Stomach (tissue), 9 donors: ENCODE results near the gene RNF32. TPM values are rescaled to one million over a fixed set of nuclear protein-coding genes. Genes with fewer than 3 reads are reported as not detected.

Experiments used
- DNase-seq, 2 donors: peaks; one replicate each; pipeline versions ENCODE4 v3.0.0 to v3.0.0-alpha.2; 2013 to 2019
- H3K27ac ChIP-seq, 5 donors: fragments of 200-600 bp in 4 of 5; sonication (generic) in 4 of 5; one replicate each; pipeline ENCODE4 v1.5.1; 2013 to 2019; ENCODE audit warnings: mild to moderate bottlenecking in 1 of 5, moderate library complexity in 1 of 5
- H3K27me3 ChIP-seq, 3 donors: fragments of 200-600 bp; sonication (generic); one replicate each; pipeline ENCODE4 v1.5.1; 2017 to 2019; ENCODE audit warnings: mixed run types in 1 of 3
- H3K36me3 ChIP-seq, 4 donors: fragments of 200-600 bp; sonication (generic); 1 replicate in 3 of 4; 2 replicates in 1 of 4; pipeline ENCODE4 v1.5.1; 2016 to 2019
- H3K4me1 ChIP-seq, 4 donors: fragments of 200-600 bp; sonication (generic); one replicate each; pipeline ENCODE4 v1.5.1; 2016 to 2019
- H3K4me3 ChIP-seq, 4 donors: fragments of 200-600 bp; sonication (generic) in 3 of 4; one replicate each; pipeline ENCODE4 v1.5.1; 2016 to 2019; ENCODE audit warnings: mild to moderate bottlenecking in 1 of 4
- H3K9me3 ChIP-seq, 4 donors: fragments of 200-600 bp; sonication (generic); one replicate each; pipeline ENCODE4 v1.5.1; 2016 to 2019
- EP300 ChIP-seq: sonication (generic); formaldehyde crosslinking; IDR thresholded peaks from one replicate; pipeline ENCODE4 v1.6.1; 2017; ENCODE audit warnings: antibody characterized with exemption
- POLR2A ChIP-seq, 4 donors: fragments of 450-650 bp; IDR thresholded peaks; one replicate each; pipeline ENCODE4 v1.6.1; 2016; ENCODE audit warnings: antibody characterized with exemption in 4 of 4, control low read depth in 2 of 4, mild to moderate bottlenecking in 1 of 4, moderate library complexity in 1 of 4
- POLR2AphosphoS5 ChIP-seq, 3 donors: sonication (generic); formaldehyde crosslinking; IDR thresholded peaks; one replicate each; pipeline ENCODE4 v1.6.1; 2016; ENCODE audit warnings: antibody characterized with exemption in 3 of 3
- WGBS, 5 donors: extraction: QIAGEN DNeasy Blood & Tissue Kit in 3 of 5; methylation state at CpG; one replicate each; pipeline versions ENCODE4 v1.1.5 to v1.1.7; 2013 to 2018; 5-methylcytosine and 5-hydroxymethylcytosine counted together
- intact Hi-C: fragments of 100-400 bp; cut with DNase I; formaldehyde crosslinking; loops from one replicate; pipeline ENCODE4 v1.15.1; 2023; ENCODE audit warnings: low total_unique reads
- polyA plus RNA-seq, 3 donors: library from polyadenylated mRNA; stranded (reverse); fragments of 200-250 nt; gene quantifications; one replicate each; pipeline ENCODE4 v1.2.3, GENCODE V29; 2013
- total RNA-seq, 5 donors: library from RNA; depleted of rRNA; stranded (reverse); fragments of >200 nt; gene quantifications; one replicate each; pipeline versions ENCODE4 v1.1.0 to v1.2.3, GENCODE V29; 2014 to 2016
- TF ChIP-seq, protein P1 (sequence below), 7 experiments: fragments of 450-650 bp in 4 of 7; fragments of 200-600 bp in 3 of 7; sonication (generic) in 3 of 7; IDR thresholded peaks; one replicate each; pipeline ENCODE4 v1.5.1; 2016 to 2019; ENCODE audit warnings: antibody characterized with exemption in 7 of 7, control low read depth in 2 of 7, mild to moderate bottlenecking in 1 of 7
- donor health status: healthy with polysubstance abuse.
- donor health status: Bipolar disorder and iron deficiency.
- donor health status: healthy.

Gene RNF32
- total and polyA plus RNA-seq, 8 donors: 1.2 to 4.7 (median 2.4) TPM; not detected in 2

DNA sequence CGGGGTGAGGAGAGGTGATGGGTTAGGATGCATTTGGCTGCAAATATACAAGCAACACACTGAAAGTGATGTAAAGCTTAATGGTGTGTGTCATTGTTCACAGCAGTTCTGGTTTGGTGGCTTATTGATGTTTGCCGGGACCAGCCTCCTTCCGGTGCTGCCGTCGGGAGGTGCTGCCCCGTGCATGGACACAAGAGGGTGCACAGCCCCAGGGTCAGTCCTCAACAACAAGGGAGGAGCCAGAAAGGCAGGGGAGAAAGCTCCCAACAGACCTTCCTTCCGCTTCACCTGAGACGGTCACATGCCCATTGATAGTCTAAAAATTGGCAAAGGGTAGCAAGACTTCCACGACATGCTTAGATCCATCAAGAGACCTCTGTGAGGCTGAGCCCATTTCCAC is 9.5 kb downstream of the RNF32 start:
- Histone ChIP-seq H3K4me3 (no peak overlapping the region), H3K36me3 (no peaks in the 10 kb centered on the region)

DNA sequence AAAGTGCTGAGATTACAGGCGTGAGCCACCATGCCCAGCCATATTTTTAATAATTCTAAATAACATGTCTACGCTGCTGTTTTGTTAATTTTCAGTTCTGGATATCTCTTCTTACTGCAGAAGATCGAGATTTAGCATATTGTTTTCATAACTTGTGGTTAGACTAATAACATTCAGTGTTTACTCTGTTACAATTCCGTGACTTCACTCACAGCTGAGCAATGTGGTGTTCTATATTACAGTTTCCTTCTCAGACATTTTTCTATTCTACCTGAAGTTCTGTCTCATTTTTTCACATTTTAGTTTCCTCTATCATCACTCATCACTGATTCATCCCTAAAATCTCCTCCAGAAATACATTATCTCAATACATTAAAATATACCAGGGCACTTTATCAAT is 10.9 kb downstream of the RNF32 start:
- Histone ChIP-seq H3K4me1 (peaks cover 0 to 9% (median 2%) of the 10 kb centered on the region in 4 donors), H3K36me3 (no peaks in the 10 kb centered on the region), H3K4me3 (no peak overlapping the region), H3K27me3 (peaks cover 0 to 28% (median 0%) of the 10 kb centered on the region in 3 donors), H3K9me3 (no peaks in the 10 kb centered on the region), H3K27ac (no peak overlapping the region)
- intact Hi-C loops: loop anchor here (10.0 kb wide), 1 partner anchor 103 kb away; no protein-coding TSS in a partner anchor
- DNase-seq: no peak
- 77 to 89% (median 82%) methylated on average over 4 of the region's 4 CpGs for WGBS, 5 donors
- TF ChIP-seq POLR2A (IDR thresholded peaks at IDR 0.05) (no peak), POLR2AphosphoS5 (IDR thresholded peaks at IDR 0.05) (no peak), EP300 (no peak)
- TF ChIP-seq, protein P1, sequence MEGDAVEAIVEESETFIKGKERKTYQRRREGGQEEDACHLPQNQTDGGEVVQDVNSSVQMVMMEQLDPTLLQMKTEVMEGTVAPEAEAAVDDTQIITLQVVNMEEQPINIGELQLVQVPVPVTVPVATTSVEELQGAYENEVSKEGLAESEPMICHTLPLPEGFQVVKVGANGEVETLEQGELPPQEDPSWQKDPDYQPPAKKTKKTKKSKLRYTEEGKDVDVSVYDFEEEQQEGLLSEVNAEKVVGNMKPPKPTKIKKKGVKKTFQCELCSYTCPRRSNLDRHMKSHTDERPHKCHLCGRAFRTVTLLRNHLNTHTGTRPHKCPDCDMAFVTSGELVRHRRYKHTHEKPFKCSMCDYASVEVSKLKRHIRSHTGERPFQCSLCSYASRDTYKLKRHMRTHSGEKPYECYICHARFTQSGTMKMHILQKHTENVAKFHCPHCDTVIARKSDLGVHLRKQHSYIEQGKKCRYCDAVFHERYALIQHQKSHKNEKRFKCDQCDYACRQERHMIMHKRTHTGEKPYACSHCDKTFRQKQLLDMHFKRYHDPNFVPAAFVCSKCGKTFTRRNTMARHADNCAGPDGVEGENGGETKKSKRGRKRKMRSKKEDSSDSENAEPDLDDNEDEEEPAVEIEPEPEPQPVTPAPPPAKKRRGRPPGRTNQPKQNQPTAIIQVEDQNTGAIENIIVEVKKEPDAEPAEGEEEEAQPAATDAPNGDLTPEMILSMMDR (IDR thresholded peaks at IDR 0.05): no peak

More for the DNA sequence above, 9.5 kb downstream of the RNF32 start:
- Histone ChIP-seq H3K27ac (no peak overlapping the region), H3K4me1 (no peaks in the 10 kb centered on the region), H3K27me3 (peaks cover 0 to 28% (median 0%) of the 10 kb centered on the region in 3 donors), H3K9me3 (no peaks in the 10 kb centered on the region)
- 32 to 48% (median 45%) methylated on average over 9 of the region's 9 CpGs for WGBS, 5 donors
- intact Hi-C loops: loop anchor here (10.0 kb wide), 1 partner anchor 105 kb away; no protein-coding TSS in a partner anchor
- TF ChIP-seq POLR2A (IDR thresholded peaks at IDR 0.05) (no peak), POLR2AphosphoS5 (IDR thresholded peaks at IDR 0.05) (peak in 1 of 3 donors; percentile 61), EP300 (no peak)
- TF ChIP-seq, protein P1 (IDR thresholded peaks at IDR 0.05): peak in 5 of 7 experiments; percentile 33 to 77 (median 49)
- peak; percentile 73 to 79 for DNase-seq

DNA sequence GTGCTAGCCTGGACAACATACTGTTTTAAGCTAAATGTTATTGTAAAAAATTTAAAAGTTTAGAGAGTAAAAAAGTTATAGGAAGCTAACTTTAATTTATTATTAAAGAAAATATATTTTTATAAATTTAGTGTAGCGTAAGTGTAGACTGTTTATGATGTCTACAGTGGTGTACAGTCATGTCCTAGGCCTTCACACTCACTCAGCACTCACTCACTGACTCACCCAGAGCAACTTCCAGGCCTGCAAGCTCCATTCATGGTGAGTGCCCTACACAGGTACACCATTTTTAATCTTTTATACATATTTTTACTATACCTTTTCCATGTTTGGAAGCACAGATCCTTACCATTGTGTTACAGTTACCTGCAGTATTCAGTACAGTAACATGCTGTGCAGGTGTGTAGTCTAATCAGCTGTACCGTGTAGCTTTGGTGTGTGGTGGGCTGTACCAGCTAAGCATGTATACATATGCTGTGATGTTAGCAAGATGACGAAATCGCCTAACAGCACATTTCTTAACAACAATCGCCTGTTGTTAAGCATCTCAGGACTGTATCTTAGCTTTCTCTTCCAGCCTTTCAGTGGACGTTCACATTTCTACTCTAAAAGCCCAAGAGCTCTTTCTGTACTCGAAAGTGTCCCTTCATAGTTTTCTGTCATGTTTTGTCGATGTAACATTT is 12.5 kb downstream of the RNF32 start:
- 93 to 96% (median 94%) methylated on average over 8 of the region's 8 CpGs for WGBS, 5 donors
- H3K27me3 ChIP-seq: peaks cover 0 to 28% (median 0%) of the 10 kb centered on the region in 3 donors
- no peak overlapping the region for H3K4me3 ChIP-seq
- H3K36me3 ChIP-seq: no peaks in the 10 kb centered on the region
- intact Hi-C loops: loop anchor here (10.0 kb wide), 1 partner anchor 102 kb away; no protein-coding TSS in a partner anchor
- no peaks in the 10 kb centered on the region for H3K9me3 ChIP-seq
- H3K27ac ChIP-seq: no peak overlapping the region
- peaks cover 0 to 9% (median 5%) of the 10 kb centered on the region in 4 donors for H3K4me1 ChIP-seq
- no peak for DNase-seq
- TF ChIP-seq EP300 (no peak), POLR2AphosphoS5 (IDR thresholded peaks at IDR 0.05) (no peak), POLR2A (IDR thresholded peaks at IDR 0.05) (no peak)
- TF ChIP-seq, protein P1 (IDR thresholded peaks at IDR 0.05): no peak

DNA sequence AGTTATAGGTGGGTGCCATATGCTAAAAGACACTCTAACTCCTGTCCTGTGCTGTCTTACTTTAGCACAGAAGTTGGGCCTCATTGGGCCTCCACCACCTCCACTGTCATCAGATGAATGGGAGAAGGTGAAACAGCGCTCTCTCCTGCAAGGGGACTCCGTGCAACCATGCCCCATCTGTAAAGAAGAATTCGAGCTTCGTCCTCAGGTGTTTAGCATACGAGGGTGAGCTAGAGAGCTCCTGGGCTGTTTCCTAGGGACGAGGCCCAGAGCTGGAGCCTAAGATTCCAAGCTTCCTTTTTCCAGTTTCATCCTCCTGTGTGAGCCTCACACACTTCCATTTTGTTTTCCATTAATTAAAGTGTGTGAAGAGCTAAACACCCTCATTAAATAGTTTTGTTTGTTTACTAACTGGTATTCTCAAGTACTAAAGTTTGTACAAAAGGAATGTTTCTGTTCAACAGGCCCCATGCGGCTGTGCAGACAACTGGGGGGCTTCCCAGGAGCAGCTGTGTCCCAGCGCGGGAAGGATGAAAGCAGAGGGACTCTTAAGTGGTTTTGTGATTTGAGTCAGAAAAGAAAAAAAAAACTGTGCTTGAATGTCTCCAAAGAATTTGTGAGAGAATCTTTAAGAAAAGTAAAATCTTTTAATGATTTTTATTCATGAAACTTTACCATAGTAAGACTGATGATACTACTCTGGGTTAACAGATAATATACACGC is 14.1 kb downstream of the RNF32 start:
- H3K4me3 ChIP-seq: no peak overlapping the region
- H3K27me3 ChIP-seq: peaks cover 0 to 27% (median 0%) of the 10 kb centered on the region in 3 donors
- DNase-seq: no peak
- no peak overlapping the region for H3K27ac ChIP-seq
- 86 to 90% (median 87%) methylated on average over 10 of the region's 10 CpGs for WGBS, 5 donors
- H3K9me3 ChIP-seq: no peaks in the 10 kb centered on the region
- TF ChIP-seq POLR2A (IDR thresholded peaks at IDR 0.05) (no peak), POLR2AphosphoS5 (IDR thresholded peaks at IDR 0.05) (no peak), EP300 (no peak)
- H3K36me3 ChIP-seq: no peaks in the 10 kb centered on the region
- intact Hi-C loops: loop anchor here (10.0 kb wide), 1 partner anchor 100 kb away; no protein-coding TSS in a partner anchor
- peaks cover 0 to 9% (median 5%) of the 10 kb centered on the region in 4 donors for H3K4me1 ChIP-seq
